ENCODE data around the gene ERF. TPM values are rescaled to one million over a fixed set of nuclear protein-coding genes. Genes with fewer than 3 reads are reported as not detected.

The ERF gene
- total and polyA plus RNA-seq, 2 donors (not counting 1 experiment from before 2014, with no cell fraction given) = 48.6 to 51.5 TPM

DNA sequence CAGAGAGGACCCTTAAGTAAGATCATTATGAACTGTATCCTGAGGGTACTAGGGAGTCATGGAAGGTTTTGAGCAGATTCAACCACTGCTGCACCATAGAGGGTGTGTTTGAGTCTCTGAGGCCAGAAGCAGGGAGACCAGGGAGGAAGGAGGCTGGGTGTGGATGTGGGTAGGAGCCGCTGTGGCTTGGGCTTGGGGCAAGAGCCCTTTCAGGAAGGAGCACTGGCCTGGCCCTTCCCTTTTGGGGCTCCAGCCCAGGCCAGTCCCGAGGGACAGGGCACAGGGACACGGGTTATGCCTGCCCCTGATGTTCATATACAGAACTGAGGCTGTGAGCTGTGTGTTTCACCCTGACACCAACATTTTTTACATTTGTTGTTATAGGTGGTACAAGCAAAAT, 21.4 kb upstream of the ERF start:
- Mint-ChIP-seq H3K4me3 (no peak overlapping the region), H3K4me1 (peaks cover 42% of the 10 kb centered on the region), H3K27ac (no peak overlapping the region), H3K27me3 (no peaks in the 10 kb centered on the region), H3K9me3 (ENCODE audit: insufficient read depth) (no peaks in the 10 kb centered on the region)
- Histone ChIP-seq H4K20me1 (ENCODE audit: control insufficient read depth, insufficient read depth, low read length, poor library complexity, severe bottlenecking) (peaks cover 7% of the 10 kb centered on the region), H3K36me3 (replicated peaks in 1 of 2; ENCODE audit: control extremely low read depth in 1 of 2, control insufficient read depth in 1 of 2, extremely low read depth in 1 of 2, insufficient read depth in 2 of 2, low read length in 1 of 2) (peaks cover 0 to 30% of the 10 kb centered on the region in 2 experiments), H3K4me2 (replicated peaks; ENCODE audit: low read depth, low read length, poor library complexity, severe bottlenecking) (no peak overlapping the region), H3K9me3 (ENCODE audit: control extremely low read depth in 1 of 3, control insufficient read depth in 2 of 3, insufficient read depth in 1 of 3, low read length in 2 of 3) (no peaks in the 10 kb centered on the region), H3K27me3 (replicated peaks in 1 of 4; ENCODE audit: control extremely low read depth in 1 of 4, control insufficient read depth in 3 of 4, insufficient read depth in 4 of 4, low read length in 3 of 4) (no peaks in the 10 kb centered on the region), H3K4me1 (ENCODE audit: control insufficient read depth in 2 of 2, insufficient read depth in 2 of 2, low read length in 2 of 2) (peaks cover 17 to 30% of the 10 kb centered on the region in 2 donors), H3K27ac (ENCODE audit: low read length in 2 of 2) (no peak overlapping the region), H3K9ac (ENCODE audit: low read length) (no peak overlapping the region), H3K4me3 (ENCODE audit: control extremely low read depth in 1 of 5, extremely low read depth in 1 of 5, insufficient read depth in 1 of 5, low read depth in 2 of 5, low read length in 4 of 5) (no peak overlapping the region), H2AFZ (ENCODE audit: insufficient read depth, low read depth, low read length, poor library complexity, severe bottlenecking) (no peak overlapping the region), H3K79me2 (ENCODE audit: control insufficient read depth, insufficient read depth, low read length) (peaks cover 81% of the 10 kb centered on the region)
- POLR2A ChIA-PET = no interaction called here
- DNase-seq = no peak
- TF ChIP-seq CTCF (IDR thresholded peaks at IDR 0.05) (no peak), EZH2 (IDR thresholded peaks at IDR 0.05; ENCODE audit: borderline replicate concordance, insufficient read depth, low read depth, low read length, poor library complexity, severe bottlenecking) (no peak)
- WGBS (ENCODE audit: insufficient coverage) = 61% methylated on average over 3 of the region's 3 CpGs
- CTCF ChIA-PET = no interaction called here
- no peak for ATAC-seq (ENCODE audit: low read depth)
- intact Hi-C loops (cut with micrococcal nuclease) = no loop called here

DNA sequence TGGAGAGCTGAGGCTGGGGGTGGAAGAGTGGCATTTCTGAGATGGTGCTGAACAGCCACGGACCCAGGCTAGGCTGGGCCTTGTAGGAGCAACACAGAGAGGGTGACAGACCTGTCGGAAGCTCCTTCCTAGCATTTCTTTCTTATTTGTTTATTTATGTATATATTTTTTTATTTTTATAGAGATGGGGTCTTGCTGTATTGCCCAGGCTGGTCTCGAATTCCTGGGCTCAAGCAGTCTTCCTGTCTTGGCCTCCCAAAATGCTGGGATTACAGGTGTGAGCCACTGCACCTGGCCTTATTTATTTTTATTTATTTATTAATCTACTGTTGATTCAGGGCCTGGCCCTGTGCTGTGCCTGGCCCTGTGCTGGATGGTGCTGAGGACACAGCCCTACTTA, 20.6 kb upstream of the ERF start:
- TF ChIP-seq EZH2 (IDR thresholded peaks at IDR 0.05; ENCODE audit: borderline replicate concordance, insufficient read depth, low read depth, low read length, poor library complexity, severe bottlenecking) (no peak), CTCF (IDR thresholded peaks at IDR 0.05) (no peak)
- Histone ChIP-seq H3K36me3 (replicated peaks in 1 of 2; ENCODE audit: control extremely low read depth in 1 of 2, control insufficient read depth in 1 of 2, extremely low read depth in 1 of 2, insufficient read depth in 2 of 2, low read length in 1 of 2) (peaks cover 0 to 30% of the 10 kb centered on the region in 2 experiments), H4K20me1 (ENCODE audit: control insufficient read depth, insufficient read depth, low read length, poor library complexity, severe bottlenecking) (peaks cover 7% of the 10 kb centered on the region), H3K4me3 (ENCODE audit: control extremely low read depth in 1 of 5, extremely low read depth in 1 of 5, insufficient read depth in 1 of 5, low read depth in 2 of 5, low read length in 4 of 5) (no peak overlapping the region), H3K79me2 (ENCODE audit: control insufficient read depth, insufficient read depth, low read length) (peaks cover 89% of the 10 kb centered on the region), H3K27me3 (replicated peaks in 1 of 4; ENCODE audit: control extremely low read depth in 1 of 4, control insufficient read depth in 3 of 4, insufficient read depth in 4 of 4, low read length in 3 of 4) (no peaks in the 10 kb centered on the region), H3K9me3 (ENCODE audit: control extremely low read depth in 1 of 3, control insufficient read depth in 2 of 3, insufficient read depth in 1 of 3, low read length in 2 of 3) (no peaks in the 10 kb centered on the region), H3K4me1 (ENCODE audit: control insufficient read depth in 2 of 2, insufficient read depth in 2 of 2, low read length in 2 of 2) (peaks cover 22 to 32% of the 10 kb centered on the region in 2 donors), H3K27ac (ENCODE audit: low read length in 2 of 2) (no peak overlapping the region), H3K4me2 (replicated peaks; ENCODE audit: low read depth, low read length, poor library complexity, severe bottlenecking) (no peak overlapping the region), H3K9ac (ENCODE audit: low read length) (no peak overlapping the region), H2AFZ (ENCODE audit: insufficient read depth, low read depth, low read length, poor library complexity, severe bottlenecking) (no peak overlapping the region)
- POLR2A ChIA-PET = no interaction called here
- Mint-ChIP-seq H3K9me3 (ENCODE audit: insufficient read depth) (no peaks in the 10 kb centered on the region), H3K27ac (no peak overlapping the region), H3K4me1 (peaks cover 49% of the 10 kb centered on the region), H3K4me3 (no peak overlapping the region), H3K27me3 (no peaks in the 10 kb centered on the region)
- DNase-seq = no peak
- no peak for ATAC-seq (ENCODE audit: low read depth)
- 100% methylated on average over 1 of the region's 3 CpGs for WGBS (ENCODE audit: insufficient coverage)
- CTCF ChIA-PET = no interaction called here
- intact Hi-C loops (cut with micrococcal nuclease) = no loop called here

Measured in B cell (primary cell).